H1 (cell line): ENCODE measurements around the gene ADGRL2. TPM values are rescaled to one million over a fixed set of nuclear protein-coding genes. Genes with fewer than 3 reads are reported as not detected.

ENCODE experiments used
- CTCF ChIA-PET: fragments of 300-600 bp; sonication (Branson Sonifier 250); formaldehyde crosslinking; loops from one replicate; lab custom pipeline; 2021; ENCODE audit not compliant: partially characterized antibody; lab: Charles Lee
- POLR2A ChIA-PET: fragments of 300-600 bp; sonication (Branson Sonifier 250); formaldehyde crosslinking; loops from one replicate; lab custom pipeline; 2021; ENCODE audit warnings: inconsistent platforms; ENCODE audit not compliant: partially characterized antibody; lab: Charles Lee
- DNase-seq, 2 experiments: peaks; one replicate each; pipeline versions ENCODE4 v3.0.0 to v3.0.0-alpha.2; 2010 to 2022; ENCODE audit warnings: low spot score in 2 of 2, low read depth in 1 of 2, mixed read lengths in 1 of 2
- FAIRE-seq: peaks from 2 replicates; lab custom pipeline; 2011; peaks lifted over from hg19 to GRCh38; lab: Jason Lieb, UNC
- H2AFZ ChIP-seq: 2 replicates; pipeline ENCODE4 v1.8.1; 2012; ENCODE audit warnings: low read length, inconsistent platforms
- H2AK5ac ChIP-seq: 2 replicates; pipeline ENCODE4 v1.6.1; 2013; ENCODE audit warnings: low read depth, low read length
- H2BK120ac ChIP-seq: replicated peaks from 2 replicates; pipeline ENCODE3; 2013; ENCODE audit warnings: low read depth, low read length, inconsistent platforms
- H2BK12ac ChIP-seq: 2 replicates; pipeline ENCODE4 v1.6.1; 2013; ENCODE audit warnings: low read depth, low read length
- H2BK15ac ChIP-seq: 2 replicates; pipeline ENCODE4 v1.6.1; 2013; ENCODE audit warnings: low read length
- H2BK20ac ChIP-seq: 2 replicates; pipeline ENCODE4 v1.6.1; 2013; ENCODE audit warnings: low read length
- H2BK5ac ChIP-seq: 2 replicates; pipeline ENCODE4 v1.6.1; 2013; ENCODE audit warnings: low read depth, low read length
- H3K14ac ChIP-seq: 2 replicates; pipeline ENCODE4 v1.6.1; 2013; ENCODE audit warnings: inconsistent platforms; ENCODE audit not compliant: insufficient read length
- H3K18ac ChIP-seq: 2 replicates; pipeline ENCODE4 v1.6.1; 2013; ENCODE audit warnings: low read length; ENCODE audit errors: extremely low read depth
- H3K23ac ChIP-seq: 2 replicates; pipeline ENCODE4 v1.6.1; 2013; ENCODE audit warnings: inconsistent platforms; ENCODE audit not compliant: insufficient read length
- H3K23me2 ChIP-seq: 2 replicates; pipeline ENCODE4 v1.6.1; 2013; ENCODE audit warnings: low read depth, low read length
- H3K27ac ChIP-seq: 2 replicates; pipeline ENCODE4 v1.6.1; 2011; ENCODE audit warnings: low read depth, low read length, inconsistent platforms
- H3K27me3 ChIP-seq, 4 experiments: replicated peaks in 1 of 4; 1 replicate in 1 of 4; 2 replicates in 3 of 4; pipeline versions ENCODE4 v1.6.1 to v1.8.1; 2011 to 2013; ENCODE audit warnings: low read length in 3 of 4, mild to moderate bottlenecking in 3 of 4, inconsistent platforms in 2 of 4, mixed read lengths in 2 of 4, moderate library complexity in 1 of 4; ENCODE audit not compliant: control insufficient read depth in 3 of 4, insufficient read depth in 3 of 4; ENCODE audit errors: extremely low read depth in 1 of 4
- H3K36me3 ChIP-seq, 4 experiments: 2 replicates each; pipeline versions ENCODE4 v1.6.1 to v1.8.1; 2011 to 2013; ENCODE audit warnings: mild to moderate bottlenecking in 4 of 4, low read length in 3 of 4, moderate library complexity in 2 of 4, control low read depth in 1 of 4, inconsistent platforms in 1 of 4; ENCODE audit not compliant: insufficient read depth in 4 of 4, control insufficient read depth in 2 of 4
- H3K4ac ChIP-seq: replicated peaks from 2 replicates; pipeline ENCODE3; 2013; ENCODE audit warnings: low read length, low read depth, mixed read lengths, inconsistent platforms; ENCODE audit not compliant: insufficient read length
- H3K4me1 ChIP-seq, 4 experiments: replicated peaks in 1 of 4; 1 replicate in 1 of 4; 2 replicates in 3 of 4; pipeline versions ENCODE4 v1.6.1 to v1.8.1; 2011 to 2013; ENCODE audit warnings: low read length in 3 of 4, inconsistent platforms in 2 of 4, mixed read lengths in 1 of 4; ENCODE audit not compliant: insufficient read depth in 4 of 4, control insufficient read depth in 3 of 4
- H3K4me2 ChIP-seq, 2 experiments: 2 replicates each; pipeline versions ENCODE4 v1.6.1 to v1.8.1; 2011 to 2013; ENCODE audit warnings: low read depth in 2 of 2, low read length in 2 of 2, control low read depth in 1 of 2, inconsistent platforms in 1 of 2, mild to moderate bottlenecking in 1 of 2; ENCODE audit not compliant: insufficient read depth in 1 of 2
- H3K4me3 ChIP-seq, 4 experiments: fragments of 200-600, 300-600 bp in 1 of 4; sonication (generic), shearing (Covaris generic), sonication (Bioruptor Twin) in 1 of 4; 2 replicates each; pipeline versions ENCODE4 v1.5.1 to v1.8.1; 2011 to 2016; ENCODE audit warnings: low read length in 4 of 4, low read depth in 3 of 4, control low read depth in 2 of 4, inconsistent platforms in 2 of 4, mild to moderate bottlenecking in 2 of 4, mixed read lengths in 1 of 4, moderate library complexity in 1 of 4; ENCODE audit not compliant: insufficient read depth in 2 of 4; ENCODE audit errors: extremely low read depth in 1 of 4
- H3K56ac ChIP-seq: replicated peaks from 2 replicates; pipeline ENCODE3; 2013; ENCODE audit warnings: low read depth, mild to moderate bottlenecking, mixed read lengths, low read length, inconsistent platforms; ENCODE audit not compliant: insufficient read length
- H3K79me1 ChIP-seq: 2 replicates; pipeline ENCODE4 v1.6.1; 2013; ENCODE audit warnings: low read depth, low read length, control low read depth
- H3K79me2 ChIP-seq, 2 experiments: 2 replicates each; pipeline versions ENCODE4 v1.6.1 to v1.8.1; 2012 to 2013; ENCODE audit warnings: low read length in 2 of 2, mild to moderate bottlenecking in 2 of 2, inconsistent platforms in 1 of 2; ENCODE audit not compliant: insufficient read depth in 2 of 2, control insufficient read depth in 1 of 2
- H3K9ac ChIP-seq, 4 experiments: replicated peaks in 1 of 4; 1 replicate in 1 of 4; 2 replicates in 3 of 4; pipeline versions ENCODE4 v1.6.1 to v1.8.1; 2011 to 2013; ENCODE audit warnings: low read depth in 3 of 4, low read length in 3 of 4, control low read depth in 2 of 4, mild to moderate bottlenecking in 2 of 4, moderate library complexity in 2 of 4, inconsistent platforms in 1 of 4; ENCODE audit errors: extremely low read depth in 1 of 4
- H3K9me3 ChIP-seq, 2 experiments: 2 replicates each; pipeline versions ENCODE4 v1.6.1 to v1.8.1; 2012 to 2013; ENCODE audit warnings: mild to moderate bottlenecking in 2 of 2, moderate library complexity in 2 of 2, control low read depth in 1 of 2, inconsistent platforms in 1 of 2, low read depth in 1 of 2, low read length in 1 of 2, mixed read lengths in 1 of 2; ENCODE audit not compliant: insufficient read depth in 2 of 2
- H4K20me1 ChIP-seq, 2 experiments: replicated peaks in 1 of 2; 2 replicates each; pipeline versions ENCODE3 to v1.8.1; 2011 to 2013; ENCODE audit warnings: inconsistent platforms in 2 of 2, low read length in 2 of 2, mild to moderate bottlenecking in 1 of 2; ENCODE audit not compliant: insufficient read depth in 2 of 2, control insufficient read depth in 1 of 2
- H4K5ac ChIP-seq: 2 replicates; pipeline ENCODE4 v1.6.1; 2013; ENCODE audit warnings: low read length, low read depth, mixed read lengths, inconsistent platforms; ENCODE audit not compliant: insufficient read length
- H4K8ac ChIP-seq: 2 replicates; pipeline ENCODE4 v1.8.0; 2013; ENCODE audit warnings: mild to moderate bottlenecking, moderate library complexity, low read length, inconsistent platforms; ENCODE audit not compliant: insufficient read depth; ENCODE audit errors: extremely low read depth
- H4K91ac ChIP-seq: replicated peaks from 2 replicates; pipeline ENCODE3; 2013; ENCODE audit warnings: low read length, mixed read lengths, inconsistent platforms; ENCODE audit not compliant: insufficient read length
- BCL11A ChIP-seq, 2 experiments: IDR thresholded peaks; one replicate each; pipeline ENCODE4 v1.6.1; 2011; ENCODE audit warnings: low read depth in 2 of 2, low read length in 2 of 2, mild to moderate bottlenecking in 2 of 2
- CBX8 ChIP-seq: fragments of 300-800, 300-1000 bp; sonication (generic); IDR thresholded peaks from 2 replicates; pipeline ENCODE4 v1.7.1; 2016; ENCODE audit warnings: low read depth, low read length, borderline replicate concordance
- SIRT6 ChIP-seq: IDR thresholded peaks from one replicate; pipeline ENCODE4 v1.7.1; 2012; ENCODE audit warnings: low read length, inconsistent platforms
- ZNF274 ChIP-seq: IDR thresholded peaks from 2 replicates; pipeline ENCODE4 v1.7.0; 2012; ENCODE audit warnings: low read length, borderline replicate concordance; ENCODE audit errors: extremely low read depth
- WGBS, 2 experiments: shearing (Covaris generic) in 1 of 2; methylation state at CpG; one replicate each; pipeline versions ENCODE4 v1.1.6 to v1.1.7; 2013 to 2015; ENCODE audit warnings: low lambda C conversion rate in 2 of 2, mixed read lengths in 2 of 2, inconsistent platforms in 1 of 2, low coverage in 1 of 2, missing lambda C conversion rate in 1 of 2; ENCODE audit not compliant: insufficient replicate concordance in 2 of 2, insufficient coverage in 1 of 2, insufficient read length in 1 of 2; ENCODE audit errors: extremely low coverage in 1 of 2, missing lambda C conversion rate in 1 of 2; 5-methylcytosine and 5-hydroxymethylcytosine counted together
- polyA plus RNA-seq, 7 experiments: library from polyadenylated mRNA; depleted of rRNA in 3 of 7; stranded (reverse) in 5 of 7; unstranded in 2 of 7; fragments of >200 nt in 5 of 7; fragments of 200-250 nt in 2 of 7; gene quantifications; 1 replicate in 5 of 7; 2 replicates in 1 of 7; 4 replicates in 1 of 7; pipeline versions ENCODE4 v1.2.1 to v1.2.3, GENCODE V29; 2011 to 2013; ENCODE audit warnings: missing spikeins in 2 of 7, mixed read lengths in 2 of 7
- total RNA-seq: library from RNA; stranded (reverse); fragmentation: NEBNext Ultra II Directional; extraction: Animal tissue kit (Norgen Biotek cat#: 25700); gene quantifications from 2 replicates; pipeline ENCODE4 v1.2.1, GENCODE V29; 2021
- TF ChIP-seq, protein P1 (sequence below): IDR thresholded peaks from 2 replicates; pipeline ENCODE4 v1.6.1; 2012; ENCODE audit warnings: low read length, inconsistent platforms
- TF ChIP-seq, protein P2 (sequence below): IDR thresholded peaks from 2 replicates; pipeline ENCODE4 v1.6.1; 2012; ENCODE audit warnings: inconsistent platforms
- TF ChIP-seq, protein P3 (sequence below): IDR thresholded peaks from 2 replicates; pipeline ENCODE4 v1.6.1; 2012; ENCODE audit warnings: inconsistent platforms

Gene ADGRL2
- total and polyA plus RNA-seq, 2 of the 8 experiments (the other 6 are each of a cell fraction or from before 2014, with no cell fraction given): 113 to 124 TPM

DNA sequence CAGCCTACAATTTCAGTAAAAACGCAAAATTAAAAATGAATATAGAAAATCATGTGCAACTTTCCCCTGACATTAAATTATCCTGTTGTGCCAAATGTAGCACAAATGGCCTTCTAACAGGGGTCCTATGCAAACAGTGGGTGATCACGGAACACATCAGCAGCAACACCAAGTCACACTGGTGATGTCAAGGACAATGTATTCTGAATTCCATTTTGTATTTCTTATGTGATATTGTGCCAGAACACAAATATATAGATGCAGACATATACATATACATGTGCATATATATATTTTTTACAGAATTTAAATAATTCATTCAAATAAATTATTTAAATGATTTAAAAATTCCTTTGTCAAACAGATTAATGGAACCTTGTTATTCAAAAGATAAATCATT, 8.6 kb upstream of the ADGRL2 start:
- no peak for FAIRE-seq

More for the DNA sequence above, 8.6 kb upstream of the ADGRL2 start:
- Histone ChIP-seq H3K27me3 (peaks cover 0 to 1% (median 0%) of the 10 kb centered on the region in 4 experiments; a peak in 1 of 7 replicates), H3K9ac (no peak overlapping the region)
- TF ChIP-seq CBX8: no peak
- TF ChIP-seq, protein P1, sequence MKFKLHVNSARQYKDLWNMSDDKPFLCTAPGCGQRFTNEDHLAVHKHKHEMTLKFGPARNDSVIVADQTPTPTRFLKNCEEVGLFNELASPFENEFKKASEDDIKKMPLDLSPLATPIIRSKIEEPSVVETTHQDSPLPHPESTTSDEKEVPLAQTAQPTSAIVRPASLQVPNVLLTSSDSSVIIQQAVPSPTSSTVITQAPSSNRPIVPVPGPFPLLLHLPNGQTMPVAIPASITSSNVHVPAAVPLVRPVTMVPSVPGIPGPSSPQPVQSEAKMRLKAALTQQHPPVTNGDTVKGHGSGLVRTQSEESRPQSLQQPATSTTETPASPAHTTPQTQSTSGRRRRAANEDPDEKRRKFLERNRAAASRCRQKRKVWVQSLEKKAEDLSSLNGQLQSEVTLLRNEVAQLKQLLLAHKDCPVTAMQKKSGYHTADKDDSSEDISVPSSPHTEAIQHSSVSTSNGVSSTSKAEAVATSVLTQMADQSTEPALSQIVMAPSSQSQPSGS: no peak
- no peak for TF ChIP-seq ZNF274
- TF ChIP-seq, protein P2, sequence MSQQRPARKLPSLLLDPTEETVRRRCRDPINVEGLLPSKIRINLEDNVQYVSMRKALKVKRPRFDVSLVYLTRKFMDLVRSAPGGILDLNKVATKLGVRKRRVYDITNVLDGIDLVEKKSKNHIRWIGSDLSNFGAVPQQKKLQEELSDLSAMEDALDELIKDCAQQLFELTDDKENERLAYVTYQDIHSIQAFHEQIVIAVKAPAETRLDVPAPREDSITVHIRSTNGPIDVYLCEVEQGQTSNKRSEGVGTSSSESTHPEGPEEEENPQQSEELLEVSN: no peak
- TF ChIP-seq BCL11A (IDR thresholded peaks at IDR 0.05; ENCODE audit: low read depth in 2 of 2, low read length in 2 of 2): no peak
- TF ChIP-seq SIRT6: no peak
- TF ChIP-seq, protein P3, sequence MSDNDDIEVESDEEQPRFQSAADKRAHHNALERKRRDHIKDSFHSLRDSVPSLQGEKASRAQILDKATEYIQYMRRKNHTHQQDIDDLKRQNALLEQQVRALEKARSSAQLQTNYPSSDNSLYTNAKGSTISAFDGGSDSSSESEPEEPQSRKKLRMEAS: no peak
- TF ChIP-seq, all 59 proteins: peak for 0
- Histone ChIP-seq H3K4me1 (peaks cover 0 to 4% (median under 1%) of the 10 kb centered on the region in 4 experiments; a peak in 2 of 7 replicates), H3K14ac (no peak overlapping the region), H4K91ac (no peak overlapping the region), H3K4ac (no peak overlapping the region), H4K5ac (no peak overlapping the region), H3K4me3 (no peak overlapping the region), H3K4me2 (no peak overlapping the region), H4K20me1 (no peaks in the 10 kb centered on the region), H2BK15ac (no peak overlapping the region), H2BK120ac (no peak overlapping the region), H2BK20ac (no peak overlapping the region), H2BK5ac (no peak overlapping the region), H2BK12ac (no peak overlapping the region), H3K79me1 (no peaks in the 10 kb centered on the region), H3K36me3 (no peaks in the 10 kb centered on the region), H3K56ac (no peak overlapping the region), H2AFZ (no peak overlapping the region), H3K23me2 (no peaks in the 10 kb centered on the region), H3K9me3 (no peaks in the 10 kb centered on the region), H2AK5ac (no peak overlapping the region), H4K8ac (no peak overlapping the region), H3K18ac (no peak overlapping the region), H3K27ac (no peak overlapping the region), H3K23ac (no peak overlapping the region), H3K79me2 (no peaks in the 10 kb centered on the region)
- 90% methylated on average over 2 of the region's 2 CpGs; no CpG with 5 or more reads in 1 of the 2 experiments for WGBS, 2 experiments
- ChIA-PET CTCF (no interaction called here), POLR2A (no interaction called here)
- DNase-seq: no peak
